GM19372 (cell line): ENCODE measurements around the gene FGFBP2.
"Not testable (repeated sequence)": the region's sequence is repeated elsewhere in the genome, so short reads cannot be mapped to it uniquely, and the experiment has no call there.

Experiments
- ATAC-seq: cut with Tn5 transposase; IDR thresholded peaks from one replicate; pipeline ENCODE4 v1.9.1; 2021; ENCODE audit warnings: mild to moderate bottlenecking, low read depth, moderate library complexity; ENCODE audit not compliant: unreplicated experiment

The FGFBP2 gene

DNA sequence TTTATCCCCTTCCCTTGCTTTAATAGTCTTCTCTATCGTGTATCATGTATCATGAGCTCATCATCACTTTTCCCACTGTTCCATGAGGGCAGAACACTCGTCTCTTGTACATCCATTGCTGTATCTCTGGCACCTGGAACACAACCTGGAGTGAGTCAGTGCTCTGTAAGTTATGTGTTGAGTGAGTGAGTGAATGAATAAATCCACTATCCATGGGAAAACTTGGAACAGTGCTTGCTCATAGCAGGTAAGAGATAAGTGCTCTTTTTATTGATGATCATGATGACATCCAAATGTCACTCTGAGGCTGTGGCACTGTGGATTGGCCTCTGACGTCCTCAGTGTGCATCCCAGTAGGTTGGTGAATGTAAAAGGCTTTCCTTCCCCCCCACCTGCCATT is 28.7 kb downstream of the FGFBP2 start:
- no peak for ATAC-seq

DNA sequence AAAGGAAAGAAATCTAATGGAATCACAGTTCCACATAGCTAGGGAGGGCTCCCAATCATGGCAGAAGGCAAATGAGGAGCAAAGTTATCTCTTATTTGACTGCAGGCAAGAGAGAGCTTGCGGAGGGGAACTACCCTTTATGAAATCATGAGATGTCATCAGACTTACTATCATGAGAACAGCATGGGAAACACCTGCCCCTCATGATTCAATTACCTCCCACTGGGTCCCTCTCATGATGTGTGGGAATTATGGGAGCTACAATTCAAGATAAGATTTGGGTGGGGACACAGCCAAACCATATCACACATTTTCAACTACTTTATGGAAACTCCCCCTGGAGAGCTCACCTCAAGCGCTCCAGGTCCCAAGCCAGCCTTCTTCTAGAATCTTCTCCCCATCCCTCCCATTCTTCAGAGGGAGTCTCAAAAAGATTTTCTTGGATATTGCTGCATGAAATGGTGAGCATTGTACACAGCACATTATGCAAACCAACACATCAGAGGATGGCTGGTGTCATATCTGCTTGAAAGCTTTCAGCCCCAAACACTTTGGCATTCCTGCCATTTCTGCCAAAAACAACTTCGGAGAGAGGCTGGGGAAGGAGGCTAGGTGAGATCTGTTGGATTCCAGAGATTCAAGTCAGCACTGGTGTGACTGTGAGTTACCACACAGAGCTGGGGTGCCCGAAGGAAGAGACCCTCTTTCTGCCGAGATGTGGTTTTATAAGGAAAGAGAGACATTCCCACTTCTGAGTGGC is 31.3 kb downstream of the FGFBP2 start:
- no peak for ATAC-seq

DNA sequence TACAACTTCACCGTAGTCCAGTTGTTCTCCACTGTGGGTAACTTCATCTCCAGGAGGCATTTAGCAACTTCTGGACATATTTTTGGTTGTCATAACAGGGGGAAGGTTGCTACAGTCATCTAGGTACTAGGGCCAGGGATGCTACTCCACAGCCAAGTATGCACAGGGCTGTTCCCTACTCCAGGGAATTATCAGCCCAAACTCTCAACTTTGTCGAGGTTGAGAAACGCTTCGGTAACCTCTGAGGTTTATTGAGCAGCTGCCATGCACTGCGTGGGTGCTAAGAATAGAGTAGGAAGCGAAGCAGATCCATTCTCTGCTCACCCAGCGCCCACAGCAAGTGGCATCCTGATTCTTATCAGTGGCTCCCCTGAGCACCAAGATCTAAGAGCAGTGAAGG is 32.7 kb downstream of the FGFBP2 start:
- no peak for ATAC-seq

DNA sequence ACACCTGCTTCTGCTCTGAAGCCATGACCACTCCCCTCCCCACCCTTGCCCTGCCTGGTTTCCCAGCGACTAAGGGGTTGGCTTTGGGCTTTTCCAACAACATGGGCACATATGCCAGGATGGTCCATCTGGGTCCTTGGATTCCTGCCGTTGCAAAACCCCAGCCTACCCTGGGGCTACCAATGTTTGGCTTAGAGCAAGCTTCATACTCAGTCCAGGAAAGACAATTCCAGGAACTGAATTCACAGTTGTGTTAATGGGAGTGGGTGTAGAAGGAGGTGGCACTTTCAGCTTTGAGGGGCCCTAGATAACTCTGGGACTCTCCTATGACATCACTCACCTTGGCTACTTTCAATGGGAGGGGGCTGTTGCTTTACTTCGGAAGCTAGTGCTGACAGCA is 33.4 kb downstream of the FGFBP2 start:
- no peak for ATAC-seq

DNA sequence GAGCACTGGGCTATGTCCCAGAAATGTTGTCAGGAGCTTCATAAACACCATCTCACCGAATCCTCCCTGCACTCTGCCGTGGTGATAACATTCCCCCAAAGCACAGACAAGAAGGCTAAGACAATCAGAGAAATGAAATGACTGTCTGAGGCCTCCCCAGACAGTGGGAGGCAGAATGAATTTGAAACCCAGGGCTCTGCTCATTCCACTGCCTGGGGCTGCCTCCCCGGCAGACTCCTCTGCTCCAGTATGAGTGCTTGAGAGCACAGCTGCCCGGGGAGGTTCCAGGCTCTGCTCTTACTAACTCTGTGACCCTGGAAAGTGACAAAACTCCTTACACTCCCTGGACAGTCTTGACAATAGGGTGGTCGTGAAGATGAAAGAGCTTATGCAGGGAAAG is 34.1 kb downstream of the FGFBP2 start:
- no peak for ATAC-seq

DNA sequence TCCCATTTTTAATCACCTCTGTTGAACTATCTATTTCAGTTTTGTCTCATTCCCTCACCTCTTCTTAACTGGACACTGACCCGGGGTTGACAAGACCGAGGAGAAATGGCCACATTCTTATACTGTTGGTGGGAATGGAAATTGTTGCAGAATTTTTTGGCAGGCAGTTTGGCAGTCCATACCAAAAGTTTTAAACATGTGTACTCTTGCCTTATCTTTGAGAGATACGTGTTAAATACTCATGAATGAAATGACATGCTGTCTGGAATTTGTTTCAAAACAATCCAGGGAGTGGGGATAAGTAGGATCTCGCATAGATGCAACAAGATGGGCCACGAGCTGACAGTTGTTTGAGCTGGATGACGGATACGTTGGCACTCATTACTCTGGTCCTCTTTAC is 36.5 kb downstream of the FGFBP2 start:
- ATAC-seq = no peak

DNA sequence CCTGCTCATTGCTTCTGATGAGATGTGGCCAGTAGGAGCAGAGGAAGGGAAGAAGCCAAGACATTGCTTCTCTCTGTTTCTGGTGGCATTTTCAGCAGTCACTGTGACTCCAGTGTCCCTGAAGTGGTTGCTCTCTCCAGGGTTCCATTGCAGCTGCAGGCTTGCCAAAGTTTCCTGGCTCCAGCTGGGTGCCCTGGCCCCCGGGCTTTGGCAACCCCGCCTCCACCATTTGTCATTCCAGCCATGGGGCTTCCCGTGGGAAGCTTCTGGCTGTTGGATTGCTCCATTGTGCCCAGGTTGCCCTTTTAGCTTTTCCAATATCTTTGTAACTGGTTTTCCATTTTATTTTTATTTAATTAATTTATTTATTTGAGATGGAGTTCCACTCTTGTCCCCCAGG is 37.1 kb downstream of the FGFBP2 start:
- no peak for ATAC-seq

DNA sequence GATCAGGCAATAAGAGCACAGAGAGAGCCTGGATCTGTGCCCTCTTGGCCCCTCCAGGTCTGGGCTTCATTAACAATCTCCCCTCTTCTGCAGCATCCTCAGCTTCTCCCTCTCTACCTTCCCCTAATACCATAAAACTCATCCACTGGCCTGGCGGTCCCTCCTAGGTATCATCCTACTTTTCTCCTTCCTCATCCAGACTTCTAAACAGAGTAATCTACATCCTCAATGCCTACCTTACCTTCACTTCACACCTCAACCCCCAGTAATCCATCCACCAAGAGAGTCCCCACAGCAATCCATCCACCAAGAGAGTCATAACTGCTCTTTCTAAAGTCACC is 41.4 kb downstream of the FGFBP2 start:
- no peak for ATAC-seq

DNA sequence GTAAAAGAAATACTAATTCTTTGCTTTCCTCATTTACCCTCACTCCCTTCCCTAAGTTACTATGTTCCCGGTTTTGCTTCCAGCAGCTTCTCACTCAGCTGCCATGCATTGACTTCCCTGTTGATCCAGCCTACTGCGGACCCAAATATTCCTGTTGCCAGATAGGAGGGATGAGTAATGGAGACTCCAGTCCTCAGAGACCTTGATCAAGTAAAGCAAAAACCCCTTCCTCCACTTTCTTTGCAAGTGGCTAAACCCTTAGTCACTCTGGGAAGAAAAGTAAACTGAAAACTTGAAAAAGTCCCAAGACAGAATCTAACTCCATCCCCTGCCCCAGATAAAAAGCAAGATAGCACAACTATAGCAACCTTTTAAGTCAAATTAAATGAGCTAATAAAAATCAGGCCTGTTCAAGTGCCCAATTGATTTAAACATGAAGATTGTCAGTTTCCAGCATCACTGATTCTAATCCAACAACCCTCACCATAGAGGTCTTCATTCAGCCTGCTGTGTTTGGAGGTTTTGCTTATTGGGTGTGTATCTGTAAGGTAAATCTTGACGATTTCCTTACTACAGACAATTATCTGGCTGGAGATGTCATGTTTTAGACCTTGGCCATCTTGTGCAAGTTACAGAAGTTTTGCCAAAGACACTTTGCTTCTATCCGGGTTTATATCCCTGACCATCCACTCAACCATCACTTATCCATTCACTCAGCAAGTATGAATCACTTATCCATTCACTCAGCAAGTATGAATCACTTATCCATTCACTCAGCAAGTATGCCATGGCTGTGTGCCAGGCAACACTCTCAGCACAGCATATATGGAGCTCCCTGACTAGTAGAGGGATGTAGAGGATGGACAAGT is 42.0 kb downstream of the FGFBP2 start:
- ATAC-seq = no peak

DNA sequence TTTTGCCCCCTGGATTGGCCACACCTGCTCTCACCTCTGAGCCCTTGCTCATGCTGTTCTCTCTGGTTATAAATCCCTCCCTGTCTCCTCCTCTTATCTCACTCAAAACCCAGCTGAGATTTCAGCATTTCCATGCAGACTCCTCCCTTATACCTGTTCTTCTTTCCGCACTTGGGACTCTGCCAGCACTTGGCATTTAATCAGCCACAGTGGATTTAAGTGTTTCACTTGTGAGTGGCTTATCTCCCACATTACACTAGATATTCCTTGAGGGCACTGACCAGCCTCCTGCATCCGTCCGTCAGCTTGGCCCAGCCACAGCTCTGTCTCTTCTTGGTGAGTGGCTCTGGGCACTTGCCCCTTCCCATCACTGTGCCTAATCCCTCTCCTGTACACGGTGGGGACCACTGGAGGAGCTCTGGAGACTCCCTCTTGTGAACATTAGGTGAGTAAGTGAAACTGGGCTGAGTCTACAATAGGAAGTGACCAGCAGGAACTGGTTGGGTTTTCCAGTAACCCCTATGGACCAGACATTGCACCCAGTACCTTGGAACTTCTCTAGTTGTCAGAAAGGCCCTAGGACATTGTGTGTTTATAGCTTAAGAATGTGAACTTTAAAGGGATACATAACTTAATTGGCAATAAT is 44.4 kb downstream of the FGFBP2 start:
- ATAC-seq = no peak

DNA sequence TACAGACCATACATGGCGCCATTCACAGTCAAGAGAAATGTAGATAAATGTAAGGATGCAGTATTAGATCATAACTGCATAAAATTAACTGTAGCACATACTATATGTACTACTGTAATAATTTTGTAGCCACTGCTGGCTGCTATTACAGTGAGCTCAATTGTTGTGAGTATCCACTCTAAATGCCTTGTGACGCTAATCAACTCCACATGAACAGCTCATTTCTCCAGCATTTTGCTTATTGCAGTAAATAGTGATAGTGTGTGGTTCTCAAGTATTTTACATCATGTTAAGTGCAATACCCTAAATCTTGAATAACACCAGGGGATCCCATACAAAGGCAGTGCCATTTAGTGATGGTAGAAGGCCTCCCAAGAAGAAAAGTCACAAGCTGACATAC is 45.7 kb downstream of the FGFBP2 start:
- ATAC-seq = no peak

DNA sequence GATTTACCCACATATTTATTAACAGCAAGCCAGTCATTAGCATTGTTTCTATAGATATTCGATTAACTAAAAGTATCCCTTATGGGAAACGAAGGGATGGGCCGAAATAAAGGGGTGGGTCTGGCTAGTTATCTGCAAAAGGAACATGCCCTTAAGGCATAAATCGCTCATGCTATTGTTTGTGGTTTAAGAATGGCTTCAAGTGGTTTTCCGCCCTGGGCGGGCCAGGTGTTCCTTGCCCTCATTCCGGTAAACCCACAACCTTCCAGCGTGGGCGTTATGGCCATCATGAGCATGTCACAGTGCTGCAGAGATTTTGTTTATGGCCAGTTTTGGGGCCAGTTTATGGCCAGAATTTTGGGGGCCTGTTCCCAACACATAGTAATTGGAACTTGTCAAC is 46.6 kb downstream of the FGFBP2 start:
- not testable (repeated sequence) for ATAC-seq

DNA sequence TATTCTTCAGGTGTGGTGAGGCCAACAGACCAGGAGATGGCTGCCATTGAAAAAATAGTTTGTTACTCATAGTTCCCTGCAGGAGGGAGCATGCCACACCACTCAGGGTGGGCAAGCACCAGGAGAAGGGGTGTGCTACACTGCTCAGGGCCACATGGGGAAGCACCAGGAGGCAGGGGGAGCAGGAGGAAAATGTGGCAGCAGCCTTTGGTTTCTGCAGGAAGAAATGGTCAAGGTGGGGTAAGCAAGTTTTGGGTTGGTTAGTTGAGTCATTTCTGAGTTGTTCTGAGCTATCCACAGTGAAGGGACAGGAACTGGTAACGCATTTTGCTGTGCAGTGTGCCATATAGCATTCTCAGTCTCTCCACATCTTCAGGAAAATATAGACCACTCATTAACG is 48.2 kb downstream of the FGFBP2 start:
- ATAC-seq = no peak

DNA sequence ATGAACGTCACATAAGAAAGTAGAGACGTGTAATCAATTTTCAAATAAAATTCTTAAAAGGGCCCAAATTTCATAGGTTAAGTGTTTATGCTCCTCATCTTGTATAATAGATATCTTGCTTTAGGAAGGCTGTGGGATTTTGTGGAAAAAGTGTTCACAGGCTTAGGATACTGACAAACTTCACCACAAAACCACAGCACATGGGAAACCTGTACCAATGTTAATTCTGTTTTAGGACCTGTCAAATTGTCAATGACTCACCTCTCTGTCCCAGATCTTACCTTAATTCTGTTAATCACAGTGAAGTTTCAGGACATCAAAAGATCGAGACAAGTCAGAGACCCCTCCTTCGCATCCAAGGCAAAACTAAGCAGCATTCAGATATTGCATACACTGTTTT is 48.7 kb downstream of the FGFBP2 start:
- ATAC-seq = no peak

DNA sequence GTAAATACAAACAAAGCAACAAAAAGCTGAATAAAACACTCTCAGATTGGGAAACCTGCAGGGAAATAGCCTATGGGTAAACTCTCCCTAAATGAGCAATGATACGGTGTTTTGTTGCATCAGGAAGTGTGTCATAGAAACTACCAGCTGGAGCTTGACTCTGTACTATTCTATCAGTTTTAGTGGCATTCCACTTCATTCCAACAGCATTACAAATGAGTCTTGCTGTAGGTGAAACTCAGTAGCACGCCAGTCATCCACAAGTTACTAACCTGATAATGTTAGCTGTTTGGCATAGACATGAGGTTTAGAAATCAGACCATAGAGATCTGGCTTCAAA is 49.4 kb downstream of the FGFBP2 start:
- no peak for ATAC-seq

DNA sequence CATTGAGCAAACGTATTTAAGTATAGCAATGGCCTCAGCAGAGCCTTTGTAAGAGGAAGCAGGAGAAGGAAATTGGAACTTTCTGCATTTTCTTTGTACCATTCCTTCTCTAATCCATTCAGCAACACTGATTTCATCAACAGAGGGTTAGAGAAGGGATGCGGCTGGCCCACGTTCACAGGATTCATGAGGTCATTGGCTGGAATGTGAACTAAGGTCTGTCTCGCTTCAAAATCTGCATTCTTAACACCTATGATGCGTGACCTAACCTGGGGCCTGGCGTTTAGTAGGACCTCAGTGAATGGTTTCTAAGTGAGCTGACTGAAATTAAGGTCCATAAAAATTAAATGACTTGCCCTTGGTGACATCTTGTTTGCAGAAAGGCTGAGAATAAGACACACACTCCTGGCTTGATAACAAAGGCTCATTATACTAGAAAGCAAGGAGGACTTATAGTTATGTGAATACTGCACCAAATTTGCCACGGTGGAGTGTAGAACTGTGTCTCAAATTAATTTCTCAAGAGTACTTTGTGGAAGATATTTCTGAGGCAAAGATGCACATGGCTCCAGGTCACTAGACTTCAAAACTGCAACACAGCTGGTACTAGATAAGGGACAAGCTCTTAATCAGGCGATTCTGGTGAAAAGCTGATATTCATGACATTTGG is 49.9 kb downstream of the FGFBP2 start:
- ATAC-seq = no peak

DNA sequence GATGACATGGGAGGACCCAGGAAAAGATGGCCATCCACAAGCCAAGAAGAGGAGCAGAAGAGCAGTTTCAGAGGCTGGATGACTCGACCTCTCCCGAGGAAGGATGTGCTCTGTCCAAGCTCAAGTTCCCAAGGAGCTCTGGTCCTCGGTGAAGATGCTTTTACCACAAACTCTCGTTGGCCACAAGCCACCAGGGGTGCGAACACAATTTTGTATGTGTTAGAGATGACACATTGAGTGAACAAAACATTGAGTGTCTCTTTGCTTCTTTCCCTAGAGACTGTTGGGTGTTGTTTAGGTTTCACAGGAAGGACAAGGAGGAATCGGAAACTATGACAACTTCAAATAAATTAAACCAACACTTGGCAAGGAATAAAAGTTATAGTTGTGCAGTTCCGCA is 50.7 kb downstream of the FGFBP2 start:
- no peak for ATAC-seq
